Activated naive CD4-positive, alpha-beta T cell treated with anti-CD3 and anti-CD28 coated beads for 36 hours (primary cell): ENCODE results near the gene PEX14. TPM values are rescaled to one million over a fixed set of nuclear protein-coding genes. Genes with fewer than 3 reads are reported as not detected.
A peak's percentile ranks its signal among the peaks of the same experiment; 100 is the strongest.
"Not testable (repeated sequence)": the region's sequence is repeated elsewhere in the genome, so short reads cannot be mapped to it uniquely, and the experiment has no call there.

ENCODE experiments used
- CTCF ChIA-PET: fragments of 350-600 bp; sonication (Branson Sonifier 250); formaldehyde crosslinking; loops from one replicate; lab custom pipeline; 2021; ENCODE audit warnings: antibody characterized with exemption; lab: Charles Lee
- DNase-seq: peaks from one replicate; pipeline ENCODE4 v3.0.0-alpha.2; 2020
- H3K27ac Mint-ChIP-seq: one replicate; pipeline ENCODE4 v1.8.0; 2021; ENCODE audit warnings: mild to moderate bottlenecking, mixed read lengths
- H3K27me3 Mint-ChIP-seq: one replicate; pipeline ENCODE4 v1.8.0; 2021; ENCODE audit warnings: low read depth, mixed read lengths
- H3K36me3 Mint-ChIP-seq: one replicate; pipeline ENCODE4 v1.8.0; 2021; ENCODE audit warnings: low read depth, mixed read lengths
- H3K4me1 Mint-ChIP-seq: one replicate; pipeline ENCODE4 v1.8.0; 2021; ENCODE audit warnings: low read depth, mixed read lengths
- H3K4me3 Mint-ChIP-seq: one replicate; pipeline ENCODE4 v1.8.0; 2021; ENCODE audit warnings: mild to moderate bottlenecking, moderate library complexity, mixed read lengths
- H3K9me3 Mint-ChIP-seq: one replicate; pipeline ENCODE4 v1.8.0; 2021; ENCODE audit warnings: mixed read lengths
- intact Hi-C: fragments of 100-400 bp; cut with micrococcal nuclease; formaldehyde crosslinking; loops from one replicate; pipeline ENCODE4 v1.15.1; 2023
- total RNA-seq, 2 experiments: library from RNA; stranded (reverse); gene quantifications; one replicate each; pipeline ENCODE4 v1.2.3, GENCODE V29; 2021

PEX14 gene
- total RNA-seq, 2 experiments from 2014 or later = 15.8 to 17.2 TPM

DNA sequence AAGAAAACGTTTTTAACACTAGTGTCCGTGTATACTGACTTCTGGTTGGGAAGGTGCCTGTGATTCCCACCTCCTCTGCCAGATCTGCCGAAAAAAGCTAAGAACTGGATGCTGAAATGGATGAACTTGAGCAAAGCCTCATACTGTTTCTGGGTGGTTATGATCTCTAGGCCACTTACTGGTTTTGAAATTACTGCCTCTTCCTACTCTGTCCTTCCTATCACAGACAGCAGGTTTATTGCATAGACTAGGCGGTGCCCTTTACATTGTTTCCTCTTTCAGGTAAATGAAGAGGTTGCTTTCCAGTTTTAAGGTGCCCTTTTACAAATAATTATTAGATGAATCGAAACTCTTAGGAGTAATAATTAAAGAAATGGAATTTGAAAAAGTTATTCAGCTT lies 27.5 kb downstream of the PEX14 start:
- Mint-ChIP-seq H3K36me3 (no peaks in the 10 kb centered on the region), H3K4me3 (no peak overlapping the region), H3K27ac (no peak overlapping the region), H3K27me3 (no peaks in the 10 kb centered on the region), H3K4me1 (peaks cover 27% of the 10 kb centered on the region), H3K9me3 (no peaks in the 10 kb centered on the region)
- DNase-seq = no peak
- CTCF ChIA-PET = interaction anchor here (0.7 kb wide), 1 partner anchor 16 kb away, joined by 4 read pairs; no protein-coding TSS in a partner anchor
- intact Hi-C loops = no loop called here

DNA sequence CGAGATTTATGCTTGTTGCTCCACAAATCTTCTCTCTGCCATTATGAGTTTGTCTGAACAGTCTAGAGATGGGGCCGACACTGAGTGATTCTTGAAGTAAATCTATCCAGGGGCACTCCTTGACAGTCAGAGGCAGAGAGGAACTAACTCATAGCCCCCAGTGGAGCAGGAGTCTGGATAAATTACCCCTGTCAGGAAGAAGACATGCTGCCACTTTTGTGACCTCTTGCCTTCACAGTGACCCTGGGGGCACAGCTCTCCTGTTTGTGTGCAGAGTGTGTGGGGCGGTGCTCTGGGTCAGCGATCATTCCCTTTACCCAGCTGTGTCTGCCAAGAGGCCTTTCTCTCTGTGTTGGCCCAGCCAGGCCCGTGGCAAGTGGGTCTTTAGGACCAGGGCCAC lies 29.5 kb downstream of the PEX14 start:
- no peak overlapping the region for H3K27ac Mint-ChIP-seq
- intact Hi-C loops = no loop called here
- H3K9me3 Mint-ChIP-seq = no peaks in the 10 kb centered on the region
- no peak for DNase-seq
- no peaks in the 10 kb centered on the region for H3K27me3 Mint-ChIP-seq
- H3K4me3 Mint-ChIP-seq = no peak overlapping the region
- CTCF ChIA-PET = interaction anchor here (11.0 kb wide), 1 partner anchor 9 kb away, joined by 85 read pairs; no protein-coding TSS in a partner anchor
- H3K4me1 Mint-ChIP-seq = peaks cover 23% of the 10 kb centered on the region
- H3K36me3 Mint-ChIP-seq = no peaks in the 10 kb centered on the region

DNA sequence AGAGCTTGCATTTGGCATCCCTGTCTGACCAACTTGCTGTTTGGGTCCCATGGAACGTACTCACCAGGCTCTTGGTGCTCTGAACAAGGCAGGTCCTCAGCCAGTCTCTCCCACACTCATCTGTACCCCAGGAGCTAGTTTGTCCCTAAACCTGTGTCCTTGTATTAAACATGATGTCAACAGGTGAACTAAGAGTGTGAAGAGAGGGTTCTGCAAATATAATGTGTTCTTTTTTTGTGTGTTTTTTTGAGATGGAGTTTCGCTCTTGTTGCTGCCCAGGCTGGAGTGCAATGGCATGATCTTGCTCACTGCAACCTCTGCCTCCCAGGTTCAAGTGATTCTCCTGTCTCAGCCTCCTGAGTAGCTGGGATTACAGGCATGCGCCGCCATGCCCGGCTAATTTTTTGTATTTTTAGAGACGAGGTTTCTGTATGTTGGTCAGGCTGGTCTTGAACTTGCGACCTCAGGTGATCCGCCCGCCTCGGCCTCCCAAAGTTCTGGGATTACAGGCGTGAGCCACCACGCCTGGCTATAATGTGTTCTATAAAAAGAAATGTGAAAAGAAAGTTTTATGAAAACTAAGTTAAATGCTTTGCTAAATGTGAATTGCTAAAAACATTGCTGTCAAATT lies 31.4 kb downstream of the PEX14 start:
- H3K36me3 Mint-ChIP-seq, H3K9me3 Mint-ChIP-seq, H3K27me3 Mint-ChIP-seq, DNase-seq, H3K27ac Mint-ChIP-seq, H3K4me3 Mint-ChIP-seq, intact Hi-C loops: not testable (repeated sequence)
- H3K4me1 Mint-ChIP-seq = peaks cover 36% of the 10 kb centered on the region
- CTCF ChIA-PET = interaction anchor here (2.3 to 11.0 kb wide), 3 partner anchors 7 to 17 kb away, joined by 11 to 85 read pairs (median 12); no protein-coding TSS in a partner anchor

DNA sequence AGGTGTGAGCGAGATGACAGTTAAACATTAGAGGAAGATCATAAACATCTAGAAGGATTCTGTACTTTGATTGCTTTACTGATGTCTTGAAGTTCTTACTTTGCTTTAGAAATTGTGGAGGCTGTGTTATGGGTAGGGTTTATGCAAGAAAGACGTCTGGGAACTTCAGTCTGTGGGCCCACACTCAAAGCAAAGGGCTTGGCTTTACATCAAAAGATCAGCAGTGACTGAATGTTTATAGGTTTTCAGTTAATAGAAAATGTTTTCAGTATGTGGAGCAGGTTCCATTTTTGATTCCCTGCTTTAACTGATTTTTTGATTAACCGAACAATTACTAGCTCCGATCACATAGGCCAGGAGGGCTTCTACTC lies 31.9 kb downstream of the PEX14 start:
- H3K27me3 Mint-ChIP-seq = no peaks in the 10 kb centered on the region
- no peak for DNase-seq
- no peaks in the 10 kb centered on the region for H3K9me3 Mint-ChIP-seq
- peaks cover 41% of the 10 kb centered on the region for H3K4me1 Mint-ChIP-seq
- no peak overlapping the region for H3K27ac Mint-ChIP-seq
- H3K4me3 Mint-ChIP-seq = no peak overlapping the region
- CTCF ChIA-PET = interaction anchor here (0.7 to 11.0 kb wide), 8 partner anchors 8 to 403 kb away, joined by 3 to 85 read pairs (median 4); no protein-coding TSS in a partner anchor
- no peaks in the 10 kb centered on the region for H3K36me3 Mint-ChIP-seq
- intact Hi-C loops = loop anchor here (1.0 kb wide), 1 partner anchor 361 kb away; no protein-coding TSS in a partner anchor

DNA sequence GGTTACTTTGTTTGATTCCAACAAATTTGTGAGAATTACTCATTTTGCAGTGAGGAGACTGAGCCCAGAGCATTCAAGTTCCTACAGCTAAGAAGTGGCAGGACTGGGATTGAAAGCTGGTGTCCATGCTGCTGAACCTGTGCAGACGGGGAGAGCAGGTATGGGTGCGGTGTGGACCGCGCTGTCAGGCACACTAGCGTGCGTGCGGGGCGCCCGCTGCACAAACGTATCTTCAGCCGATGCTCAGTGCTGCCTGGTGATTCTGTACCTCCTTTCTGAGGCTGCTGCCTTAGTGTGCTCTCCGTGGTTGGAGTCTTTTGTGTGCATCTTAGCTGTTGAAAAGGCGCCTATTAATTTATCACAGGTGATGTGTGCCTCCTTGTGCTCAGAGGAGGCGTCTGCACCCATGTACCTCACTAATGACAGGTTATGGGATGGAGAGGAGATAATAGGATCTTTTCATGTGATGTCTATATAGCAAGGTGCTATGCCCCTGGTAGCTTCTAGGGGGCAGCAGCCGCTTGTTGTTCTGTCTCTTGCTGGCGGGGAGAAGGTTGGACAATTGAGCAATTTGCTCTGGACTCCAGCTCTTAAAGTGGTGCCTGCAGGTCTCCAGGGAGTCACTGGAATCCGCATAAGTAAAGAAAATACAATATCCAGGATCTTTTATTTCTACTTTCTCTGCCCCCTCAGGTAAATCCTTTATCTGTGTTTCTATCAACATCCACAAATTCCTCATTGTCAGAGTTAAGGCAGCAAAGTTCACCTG lies 32.5 kb downstream of the PEX14 start:
- peak; percentile 70 for DNase-seq
- no peak overlapping the region for H3K27ac Mint-ChIP-seq
- H3K36me3 Mint-ChIP-seq = no peaks in the 10 kb centered on the region
- intact Hi-C loops = loop anchor here (1.0 kb wide), 1 partner anchor 360 kb away; no protein-coding TSS in a partner anchor
- no peaks in the 10 kb centered on the region for H3K9me3 Mint-ChIP-seq
- H3K4me1 Mint-ChIP-seq = peaks cover 40% of the 10 kb centered on the region
- no peak overlapping the region for H3K4me3 Mint-ChIP-seq
- H3K27me3 Mint-ChIP-seq = no peaks in the 10 kb centered on the region
- CTCF ChIA-PET = interaction anchor here (0.5 to 11.0 kb wide), 12 partner anchors 9 to 551 kb away, joined by 3 to 85 read pairs (median 4); no protein-coding TSS in a partner anchor

DNA sequence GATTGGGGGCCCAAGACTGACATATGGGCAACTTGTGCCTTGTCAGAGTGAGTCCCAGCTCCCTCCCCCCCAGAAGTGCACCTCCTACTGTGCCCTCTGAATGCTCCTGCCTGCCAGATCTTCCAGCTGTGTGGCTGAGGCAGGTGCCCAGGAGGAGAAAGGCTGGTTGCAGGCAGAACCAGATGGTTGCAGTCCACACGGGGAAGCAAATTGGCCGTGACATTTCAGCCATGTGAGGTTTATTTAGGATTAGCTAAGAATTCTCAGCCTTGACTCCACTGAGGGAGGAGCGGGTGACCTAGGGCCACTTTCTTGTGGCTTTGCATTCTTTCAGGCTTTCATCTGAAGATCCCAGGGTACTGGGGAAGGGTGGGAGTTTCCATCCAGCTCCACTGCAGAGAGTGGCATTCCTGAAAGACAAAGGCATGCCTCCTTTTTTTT lies 33.8 kb downstream of the PEX14 start:
- CTCF ChIA-PET = interaction anchor here (0.6 to 11.0 kb wide), 7 partner anchors 10 to 753 kb away, joined by 4 to 85 read pairs (median 7); no protein-coding TSS in a partner anchor
- no peaks in the 10 kb centered on the region for H3K27me3 Mint-ChIP-seq
- no peak overlapping the region for H3K27ac Mint-ChIP-seq
- no peak overlapping the region for H3K4me3 Mint-ChIP-seq
- no peak for DNase-seq
- intact Hi-C loops = no loop called here
- H3K36me3 Mint-ChIP-seq = no peaks in the 10 kb centered on the region
- H3K4me1 Mint-ChIP-seq = peaks cover 46% of the 10 kb centered on the region
- H3K9me3 Mint-ChIP-seq = no peaks in the 10 kb centered on the region

DNA sequence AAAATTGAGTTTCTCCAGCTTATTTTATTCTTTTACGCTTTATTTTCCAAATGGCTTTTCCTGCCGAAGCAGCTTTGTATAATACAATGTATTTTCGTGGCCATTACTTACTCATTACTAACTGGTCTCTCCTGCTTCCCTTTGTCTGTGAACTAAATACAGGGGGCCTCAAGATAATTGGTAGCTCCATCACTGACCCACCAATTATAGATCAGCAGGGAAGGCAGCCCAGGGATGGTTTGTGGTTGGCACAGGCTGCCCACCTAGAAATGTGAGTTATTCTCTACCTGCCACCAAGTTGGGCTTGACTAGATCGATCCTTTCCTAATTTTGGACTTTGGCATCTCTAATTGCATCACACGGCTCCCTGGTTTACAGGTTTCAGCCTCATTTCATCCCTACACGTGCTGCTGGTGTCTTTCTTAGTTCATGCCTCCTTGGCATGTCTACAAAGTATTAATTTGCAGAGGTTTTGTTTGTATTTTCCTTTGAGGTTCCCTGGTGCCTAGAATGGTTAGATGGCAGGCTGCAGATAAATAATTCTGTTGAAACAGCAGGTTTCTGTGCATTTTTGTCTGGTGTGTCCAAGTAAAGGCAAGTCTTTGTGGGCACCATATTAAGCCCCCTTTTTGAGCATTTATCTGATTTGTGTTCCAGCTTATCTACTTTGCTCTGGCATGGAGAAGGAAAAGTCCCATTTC lies 35.2 kb downstream of the PEX14 start:
- Mint-ChIP-seq H3K27ac (peak overlapping the region; percentile 86), H3K4me3 (no peak overlapping the region), H3K9me3 (no peaks in the 10 kb centered on the region), H3K4me1 (peaks cover 55% of the 10 kb centered on the region), H3K27me3 (no peaks in the 10 kb centered on the region), H3K36me3 (no peaks in the 10 kb centered on the region)
- CTCF ChIA-PET = interaction anchor here (0.6 to 11.0 kb wide), 2 partner anchors 15 to 72 kb away, joined by 3 to 85 read pairs; no protein-coding TSS in a partner anchor
- intact Hi-C loops = loop anchor here (1.0 to 10.0 kb wide), 3 partner anchors 285 to 423 kb away; partner anchors contain the start of gene CASZ1
- no peak for DNase-seq

DNA sequence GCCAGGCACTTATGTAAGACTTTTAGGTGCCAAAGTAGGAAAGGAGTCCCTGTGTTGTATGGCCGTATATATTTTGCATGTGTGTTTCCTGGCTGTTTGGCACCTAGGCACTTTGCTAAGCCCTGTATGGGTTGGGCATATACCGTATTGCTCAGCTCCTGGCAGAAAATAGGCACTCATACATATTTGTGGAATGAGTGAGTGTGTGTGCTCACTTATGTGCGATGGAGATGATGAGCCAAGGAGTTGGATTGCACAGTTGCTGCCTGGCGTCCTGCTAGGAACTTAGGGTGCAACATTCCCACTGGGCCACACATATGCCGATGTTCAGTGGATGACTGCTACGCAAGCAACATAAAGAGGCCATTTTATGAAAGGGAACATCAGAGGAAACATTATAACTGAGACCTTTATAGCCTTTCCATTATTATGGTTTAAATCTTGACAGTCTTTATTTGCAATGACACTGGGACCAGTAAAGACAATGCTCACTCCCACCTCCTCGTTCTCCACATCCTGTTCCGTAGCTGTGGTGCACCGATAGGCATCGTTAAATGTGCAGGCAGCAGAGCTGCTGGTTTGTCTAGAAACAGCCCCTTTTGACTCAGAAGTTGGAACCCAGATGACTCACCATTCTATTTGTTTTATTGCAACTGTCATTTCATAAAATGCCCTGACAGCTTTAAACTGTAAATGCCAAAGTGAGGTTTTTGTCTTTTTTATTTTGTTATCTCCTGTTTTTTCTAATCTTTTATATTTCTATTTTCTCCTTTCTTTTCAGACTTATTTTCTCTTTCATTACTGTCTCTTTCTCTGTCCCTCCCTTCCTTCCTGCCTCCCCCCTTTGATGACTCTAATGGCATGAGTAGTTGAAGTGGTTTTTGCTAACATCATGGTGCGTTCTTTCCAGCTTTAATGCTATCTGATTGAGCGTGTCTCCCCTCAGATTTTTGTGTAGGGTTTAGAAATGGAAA lies 36.1 kb downstream of the PEX14 start:
- H3K27ac Mint-ChIP-seq = peak overlapping the region; percentile 86
- DNase-seq = peak; percentile 93
- no peaks in the 10 kb centered on the region for H3K27me3 Mint-ChIP-seq
- no peaks in the 10 kb centered on the region for H3K36me3 Mint-ChIP-seq
- peaks cover 59% of the 10 kb centered on the region for H3K4me1 Mint-ChIP-seq
- no peaks in the 10 kb centered on the region for H3K9me3 Mint-ChIP-seq
- intact Hi-C loops = loop anchor here (1.0 to 10.0 kb wide), 7 partner anchors 16 to 429 kb away; partner anchors contain the start of genes CASZ1 and PEX14
- CTCF ChIA-PET = interaction anchor here (0.5 to 11.0 kb wide), 2 partner anchors 16 to 315 kb away, joined by 3 to 85 read pairs; no protein-coding TSS in a partner anchor
- peak overlapping the region; percentile 43 for H3K4me3 Mint-ChIP-seq

DNA sequence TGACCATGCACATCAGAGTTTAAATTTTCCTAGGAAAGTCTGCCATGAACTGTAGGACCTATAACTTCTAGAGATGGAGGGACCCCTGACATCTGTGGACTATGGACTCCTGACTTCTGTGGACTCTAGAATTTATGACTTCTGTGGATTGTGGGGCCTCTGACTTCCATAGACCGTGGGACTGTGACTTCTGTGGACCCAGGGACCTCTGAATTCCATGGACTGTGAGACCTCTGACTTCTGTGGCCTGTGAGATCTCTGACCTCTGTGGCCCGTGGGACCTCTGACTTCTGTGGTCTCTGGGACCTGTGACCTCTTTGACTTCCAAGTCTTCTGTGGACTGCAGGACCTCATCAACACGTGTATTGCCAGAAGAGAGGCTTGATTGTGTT lies 36.7 kb downstream of the PEX14 start:
- CTCF ChIA-PET = interaction anchor here (11.0 kb wide), 1 partner anchor 16 kb away, joined by 85 read pairs; no protein-coding TSS in a partner anchor
- Mint-ChIP-seq H3K36me3 (no peaks in the 10 kb centered on the region), H3K9me3 (no peaks in the 10 kb centered on the region), H3K4me3 (peak overlapping the region; percentile 43), H3K27ac (peak overlapping the region; percentile 86), H3K4me1 (peaks cover 66% of the 10 kb centered on the region), H3K27me3 (no peaks in the 10 kb centered on the region)
- intact Hi-C loops = loop anchor here (1.0 to 10.0 kb wide), 6 partner anchors 16 to 429 kb away; partner anchors contain the start of genes CASZ1 and PEX14
- DNase-seq = no peak

DNA sequence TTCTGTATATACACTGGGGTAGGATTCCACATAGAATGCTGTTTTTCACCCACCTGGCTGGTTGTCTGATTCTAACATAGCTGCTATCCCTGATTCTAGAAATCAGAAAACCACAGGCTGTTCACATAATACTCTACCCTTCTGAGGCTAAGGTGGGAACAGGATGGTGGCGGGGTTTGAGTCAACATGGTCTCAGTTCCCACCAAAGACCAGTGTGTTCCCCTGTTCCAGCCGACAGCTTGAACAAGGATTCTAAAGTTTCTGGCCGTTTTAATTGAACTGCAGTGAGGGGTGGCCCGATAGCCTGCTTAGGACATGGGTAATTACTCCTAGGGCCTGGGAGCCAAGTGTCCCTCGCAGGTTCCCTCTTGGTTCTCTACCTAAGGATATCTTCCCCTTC lies 38.4 kb downstream of the PEX14 start:
- no peaks in the 10 kb centered on the region for H3K9me3 Mint-ChIP-seq
- no peaks in the 10 kb centered on the region for H3K36me3 Mint-ChIP-seq
- no peaks in the 10 kb centered on the region for H3K27me3 Mint-ChIP-seq
- CTCF ChIA-PET = interaction anchor here (0.6 to 11.0 kb wide), 4 partner anchors 12 to 410 kb away, joined by 3 to 85 read pairs (median 3); no protein-coding TSS in a partner anchor
- DNase-seq = no peak
- intact Hi-C loops = loop anchor here (10.0 kb wide), 1 partner anchor 282 kb away; the partner anchor contains the start of gene CASZ1
- H3K4me1 Mint-ChIP-seq = peaks cover 64% of the 10 kb centered on the region
- H3K27ac Mint-ChIP-seq = no peak overlapping the region
- no peak overlapping the region for H3K4me3 Mint-ChIP-seq
